Keratinocyte (primary cell): ENCODE results near the gene SNTG2. TPM values are rescaled to one million over a fixed set of nuclear protein-coding genes. Genes with fewer than 3 reads are reported as not detected.

Experiments used
- DNase-seq: peaks from one replicate; pipeline ENCODE4 v3.0.0-alpha.2; 2011; ENCODE audit warnings: low read depth, missing footprints, low spot score
- FAIRE-seq: peaks from 2 replicates; lab custom pipeline; 2011; peaks lifted over from hg19 to GRCh38; lab: Jason Lieb, UNC
- H2AFZ ChIP-seq: 2 replicates; pipeline ENCODE4 v1.6.0; 2012; ENCODE audit warnings: low read length, control low read depth, inconsistent platforms; ENCODE audit not compliant: control insufficient read depth
- H3K27ac ChIP-seq: 2 replicates; pipeline ENCODE4 v1.5.1; 2011; ENCODE audit warnings: low read length; ENCODE audit not compliant: control insufficient read depth, insufficient read depth
- H3K27me3 ChIP-seq: 3 replicates; pipeline ENCODE4 v1.6.0; 2011; ENCODE audit warnings: low read length; ENCODE audit not compliant: control insufficient read depth, insufficient read depth; ENCODE audit errors: extremely low read depth
- H3K36me3 ChIP-seq, 2 experiments: 2 replicates in 1 of 2; 3 replicates in 1 of 2; pipeline ENCODE4 v1.5.1; 2011; ENCODE audit warnings: low read length in 2 of 2, mild to moderate bottlenecking in 1 of 2; ENCODE audit not compliant: control insufficient read depth in 2 of 2, insufficient read depth in 2 of 2; ENCODE audit errors: extremely low read depth in 1 of 2
- H3K4me1 ChIP-seq: 3 replicates; pipeline ENCODE4 v1.5.1; 2011; ENCODE audit warnings: low read length; ENCODE audit not compliant: control insufficient read depth, insufficient read depth; ENCODE audit errors: extremely low read depth
- H3K4me2 ChIP-seq: 3 replicates; pipeline ENCODE4 v1.6.0; 2011; ENCODE audit warnings: low read depth, low read length; ENCODE audit not compliant: control insufficient read depth, insufficient read depth; ENCODE audit errors: extremely low read depth
- H3K4me3 ChIP-seq, 3 experiments: fragments of 200-600 bp in 1 of 3; sonication (generic) in 1 of 3; 2 replicates in 2 of 3; 3 replicates in 1 of 3; pipeline ENCODE4 v1.5.1; 2011 to 2016; ENCODE audit warnings: low read length in 3 of 3, mild to moderate bottlenecking in 3 of 3, control low read depth in 2 of 3, inconsistent platforms in 1 of 3, low read depth in 1 of 3, mixed read lengths in 1 of 3, mixed run types in 1 of 3, moderate library complexity in 1 of 3; ENCODE audit not compliant: control insufficient read depth in 2 of 3, insufficient read depth in 2 of 3; ENCODE audit errors: extremely low read depth in 1 of 3
- H3K79me2 ChIP-seq: 2 replicates; pipeline ENCODE4 v1.6.0; 2012; ENCODE audit warnings: low read length; ENCODE audit not compliant: control insufficient read depth, insufficient read depth
- H3K9ac ChIP-seq: 3 replicates; pipeline ENCODE4 v1.6.0; 2011; ENCODE audit warnings: low read length; ENCODE audit not compliant: control insufficient read depth, insufficient read depth; ENCODE audit errors: extremely low read depth
- H3K9me1 ChIP-seq: 3 replicates; pipeline ENCODE4 v1.6.0; 2011; ENCODE audit warnings: low read length; ENCODE audit not compliant: control insufficient read depth, insufficient read depth; ENCODE audit errors: extremely low read depth
- H3K9me3 ChIP-seq: 2 replicates; pipeline ENCODE4 v1.5.1; 2012; ENCODE audit warnings: low read depth, low read length; ENCODE audit not compliant: control insufficient read depth
- H4K20me1 ChIP-seq: 3 replicates; pipeline ENCODE4 v1.6.0; 2011; ENCODE audit warnings: low read length; ENCODE audit not compliant: control insufficient read depth, insufficient read depth; ENCODE audit errors: extremely low read depth
- CTCF ChIP-seq, 3 experiments: IDR thresholded peaks in 1 of 3; conservative IDR thresholded peaks in 1 of 3; optimal IDR thresholded peaks in 1 of 3; 2 replicates in 2 of 3; 3 replicates in 1 of 3; pipeline versions ENCODE3 to v1.5.1; 2011; ENCODE audit warnings: low read length in 3 of 3, mild to moderate bottlenecking in 3 of 3, moderate library complexity in 2 of 3, control low read depth in 1 of 3, inconsistent platforms in 1 of 3; ENCODE audit not compliant: insufficient read depth in 2 of 3; ENCODE audit errors: extremely low read depth in 1 of 3
- EZH2 ChIP-seq: IDR thresholded peaks from one replicate; pipeline ENCODE4 v1.6.1; 2012; ENCODE audit warnings: inconsistent platforms, mild to moderate bottlenecking, low read length, moderate library complexity
- dilution Hi-C: fragments of 300-500 bp; cut with MboI; formaldehyde crosslinking; loops from one replicate; pipeline ENCODE4 v1.7.0; 2020; ENCODE audit warnings: low sequenced_read_pairs; ENCODE audit not compliant: extremely low pct_ligation_motif_present
- polyA plus RNA-seq, 5 experiments: library from polyadenylated mRNA; depleted of rRNA in 3 of 5; stranded (reverse) in 3 of 5; stranded (forward) in 1 of 5; unstranded in 1 of 5; fragments of >200 nt; gene quantifications; 1 replicate in 1 of 5; 2 replicates in 3 of 5; 3 replicates in 1 of 5; pipeline versions ENCODE4 v1.2.1 to v1.2.3, GENCODE V29; 2011 to 2012; ENCODE audit warnings: missing spikeins in 2 of 5, low read depth in 1 of 5, low replicate concordance in 1 of 5

Gene SNTG2
- polyA plus RNA-seq, 1 donor (not counting 4 experiments of a cell fraction or from before 2014, with no cell fraction given) = not detected

GRCh38 chr2:1321321-1321720 lies 370.7 kb downstream of the SNTG2 start:
- DNase-seq = no peak
- no peak for FAIRE-seq
- Histone ChIP-seq H3K27ac (no peak overlapping the region), H2AFZ (no peak overlapping the region), H3K79me2 (no peaks in the 10 kb centered on the region), H3K4me3 (no peak overlapping the region), H3K9ac (no peak overlapping the region), H3K9me1 (no peaks in the 10 kb centered on the region), H3K4me1 (no peaks in the 10 kb centered on the region), H3K27me3 (no peaks in the 10 kb centered on the region), H3K36me3 (no peaks in the 10 kb centered on the region), H4K20me1 (no peaks in the 10 kb centered on the region), H3K9me3 (no peaks in the 10 kb centered on the region), H3K4me2 (no peak overlapping the region)
- dilution Hi-C loops = no loop called here
- TF ChIP-seq CTCF (optimal IDR thresholded peaks at IDR 0.05 in 1 of 3, IDR thresholded peaks at IDR 0.05 in 1 of 3, conservative IDR thresholded peaks at IDR 0.05 in 1 of 3; ENCODE audit: extremely low read depth in 1 of 3, insufficient read depth in 2 of 3, low read length in 3 of 3) (no peak), EZH2 (no peak)

DNA sequence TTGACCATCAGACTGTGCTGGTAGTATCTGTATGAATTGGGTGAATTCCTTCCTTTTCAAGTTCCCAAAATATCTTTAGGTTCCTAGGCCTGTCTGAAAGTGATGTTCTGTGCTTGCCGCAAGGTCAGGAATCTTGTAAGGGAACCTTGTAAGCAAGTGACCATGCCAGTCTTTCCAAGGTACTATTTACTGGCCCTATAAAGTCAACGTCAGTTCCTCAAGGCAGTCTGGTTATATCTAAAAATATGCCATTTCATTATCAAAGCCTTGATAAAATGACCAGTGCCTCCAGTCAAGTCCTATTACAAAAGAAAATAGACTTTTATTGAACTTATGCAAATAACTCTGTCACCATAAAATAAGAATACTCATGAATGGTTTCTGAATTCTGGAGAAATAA lies 374.2 kb downstream of the SNTG2 start:
- dilution Hi-C loops = no loop called here
- no peaks in the 10 kb centered on the region for H3K79me2 ChIP-seq
- no peaks in the 10 kb centered on the region for H4K20me1 ChIP-seq
- no peaks in the 10 kb centered on the region for H3K4me1 ChIP-seq
- no peak for FAIRE-seq
- no peak overlapping the region for H3K9ac ChIP-seq
- no peak for TF ChIP-seq CTCF (optimal IDR thresholded peaks at IDR 0.05 in 1 of 3, IDR thresholded peaks at IDR 0.05 in 1 of 3, conservative IDR thresholded peaks at IDR 0.05 in 1 of 3; ENCODE audit: extremely low read depth in 1 of 3, insufficient read depth in 2 of 3, low read length in 3 of 3)
- no peak for TF ChIP-seq EZH2
- no peak overlapping the region for H3K27ac ChIP-seq
- no peak overlapping the region for H2AFZ ChIP-seq
- no peak for DNase-seq
- H3K9me3 ChIP-seq = no peaks in the 10 kb centered on the region
- no peaks in the 10 kb centered on the region for H3K9me1 ChIP-seq
- H3K36me3 ChIP-seq = no peaks in the 10 kb centered on the region
- no peak overlapping the region for H3K4me3 ChIP-seq
- no peak overlapping the region for H3K4me2 ChIP-seq
- no peaks in the 10 kb centered on the region for H3K27me3 ChIP-seq
